HG03095 (cell line): ENCODE measurements around the gene NOC4L.
"Not testable (repeated sequence)": the region's sequence is repeated elsewhere in the genome, so short reads cannot be mapped to it uniquely, and the experiment has no call there.

Experiments used
- ATAC-seq: cut with Tn5 transposase; IDR thresholded peaks from one replicate; pipeline ENCODE4 v1.9.1; 2021; ENCODE audit warnings: moderate library complexity; ENCODE audit not compliant: unreplicated experiment

Gene NOC4L

DNA sequence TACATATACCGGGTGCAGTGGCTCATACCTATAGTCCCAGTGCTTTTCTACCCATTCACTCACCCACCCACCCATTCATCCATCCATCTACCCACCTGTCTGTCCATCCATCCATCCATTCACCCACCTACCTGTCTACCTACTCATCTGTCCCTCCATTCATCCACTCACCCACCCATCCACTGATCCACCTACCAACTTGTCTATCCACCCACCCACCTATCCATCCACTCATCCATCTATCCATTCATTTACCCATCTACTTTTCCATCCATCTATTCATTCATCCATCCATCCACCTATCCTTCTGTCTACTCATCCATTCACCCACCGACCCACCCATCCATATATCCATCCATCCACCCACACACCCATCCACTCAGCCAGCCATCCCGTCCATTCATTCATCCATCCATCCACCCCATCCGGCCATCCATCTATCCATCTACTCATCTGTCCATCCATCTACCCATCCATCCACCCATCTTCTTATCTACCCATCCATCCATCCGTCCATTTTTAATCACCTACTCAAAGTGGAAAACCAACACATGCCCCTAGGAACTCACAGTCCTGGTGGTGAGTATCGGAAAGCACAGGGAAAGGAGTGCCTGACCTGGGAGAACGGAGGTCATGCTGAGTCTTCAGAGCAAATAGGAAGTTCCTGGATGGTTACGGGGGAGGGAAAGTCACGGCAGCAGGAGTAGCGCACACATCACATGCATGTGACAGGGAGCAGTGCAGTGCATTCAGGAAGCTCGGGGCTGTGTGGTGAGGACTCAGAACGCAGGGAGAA, 20.1 kb upstream of the NOC4L start:
- ATAC-seq: no peak

DNA sequence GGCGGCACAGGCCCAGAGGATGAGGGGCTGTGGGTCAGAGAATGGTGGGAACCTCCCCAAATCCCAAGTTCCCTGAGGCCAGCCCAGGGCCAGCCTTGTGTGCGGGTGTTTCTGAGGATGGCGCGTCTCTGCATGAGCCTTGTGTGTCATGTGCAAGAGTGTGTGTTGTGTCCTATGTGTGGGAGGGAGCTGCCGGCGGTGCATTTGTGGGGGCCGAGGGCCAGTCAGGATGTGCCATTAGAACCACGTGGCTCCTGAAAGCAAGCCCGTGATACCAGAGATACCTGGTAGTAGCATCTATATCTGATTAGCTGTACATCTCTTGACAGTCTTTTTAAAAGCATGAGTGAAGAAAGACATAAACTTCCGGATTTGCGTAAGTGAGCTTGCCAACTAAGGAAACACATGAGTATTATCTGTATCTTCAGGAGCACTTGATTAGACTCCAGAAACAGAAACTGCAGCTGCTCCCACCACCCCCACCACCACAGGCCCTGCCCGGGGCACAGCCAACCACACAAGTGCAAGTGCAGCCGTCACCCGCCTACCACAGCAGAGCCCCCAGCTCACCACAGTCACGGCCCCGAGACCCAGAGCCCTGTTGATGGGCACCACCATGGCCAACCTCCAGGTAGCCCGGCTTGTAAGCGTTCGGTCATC, 19.4 kb upstream of the NOC4L start:
- ATAC-seq: no peak

DNA sequence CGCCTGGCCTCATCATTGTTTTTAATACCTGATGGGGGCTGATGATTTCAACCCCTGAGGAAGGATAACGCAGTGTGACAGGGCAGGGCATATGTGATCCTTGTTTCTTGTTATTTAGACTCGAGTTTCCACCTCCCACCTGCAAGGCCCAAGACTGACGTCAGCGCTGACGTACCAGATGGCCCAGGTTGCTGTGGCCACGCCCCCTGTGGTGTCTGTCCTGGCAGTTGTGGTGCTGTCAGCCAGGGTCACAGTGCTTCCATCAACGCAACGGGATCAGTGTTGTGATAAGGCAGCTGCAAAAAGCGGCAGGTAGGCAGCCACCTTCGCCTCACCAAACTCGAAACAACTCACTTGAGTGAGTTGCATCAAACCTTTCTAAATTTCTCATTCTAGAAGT, 18.5 kb upstream of the NOC4L start:
- no peak for ATAC-seq

DNA sequence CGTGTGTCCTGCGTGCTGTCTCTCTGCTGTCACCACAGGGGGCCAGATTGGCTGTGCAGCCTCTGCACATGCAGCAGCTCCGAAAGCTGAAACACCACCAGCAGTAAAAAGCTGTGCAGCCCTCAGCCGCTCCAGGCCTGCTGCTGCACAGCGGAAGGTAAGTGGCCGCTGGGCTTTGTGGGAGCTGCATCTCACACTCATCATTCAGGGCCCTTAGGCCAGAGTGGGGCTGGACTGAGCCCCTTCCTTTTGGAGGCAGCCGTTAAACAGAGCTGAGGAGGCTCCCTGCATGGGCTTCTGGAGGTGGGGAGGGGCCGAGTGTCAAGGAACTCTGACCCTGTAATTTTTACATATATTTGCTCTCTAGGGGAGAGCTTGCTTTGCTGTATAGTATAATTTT, 17.2 kb upstream of the NOC4L start:
- no peak for ATAC-seq

DNA sequence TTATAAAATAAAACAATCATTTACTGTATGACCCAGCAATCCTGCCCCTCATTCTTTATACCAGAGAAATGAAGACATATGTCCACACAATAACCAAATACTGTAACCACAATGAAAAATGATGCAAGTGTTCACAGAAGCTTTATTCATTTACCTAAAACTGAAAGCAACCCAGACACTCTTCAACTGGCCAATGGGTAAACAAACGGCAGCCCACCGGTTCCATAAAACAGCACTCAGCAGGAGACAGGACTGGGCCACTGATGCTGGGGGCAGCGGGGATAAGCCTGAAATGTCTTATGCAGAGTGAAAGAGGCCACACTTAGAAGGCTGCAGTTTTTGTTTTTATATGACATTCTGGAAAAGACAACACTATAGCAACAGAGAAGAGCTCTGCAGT, 15.2 kb upstream of the NOC4L start:
- ATAC-seq: no peak

DNA sequence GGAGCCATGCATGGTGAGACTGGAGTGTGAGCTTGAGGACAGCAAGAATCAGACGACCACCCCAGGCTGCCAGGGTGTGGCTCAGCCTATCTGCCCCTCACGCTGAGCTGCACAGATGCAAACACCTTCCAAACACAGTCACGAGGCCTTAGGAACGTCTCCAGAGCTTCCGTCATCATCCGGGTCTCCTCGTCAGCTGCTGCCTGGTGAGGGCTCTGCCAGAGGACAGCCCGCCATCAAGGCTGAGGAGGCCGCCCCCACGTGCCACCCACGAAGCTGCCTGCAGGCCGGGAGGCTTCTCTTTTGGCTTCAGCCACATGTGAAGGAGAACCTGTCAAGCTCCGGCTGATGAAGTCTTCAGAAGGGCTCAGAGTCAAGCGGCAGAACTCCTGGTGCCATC, 13.6 kb upstream of the NOC4L start:
- no peak for ATAC-seq

DNA sequence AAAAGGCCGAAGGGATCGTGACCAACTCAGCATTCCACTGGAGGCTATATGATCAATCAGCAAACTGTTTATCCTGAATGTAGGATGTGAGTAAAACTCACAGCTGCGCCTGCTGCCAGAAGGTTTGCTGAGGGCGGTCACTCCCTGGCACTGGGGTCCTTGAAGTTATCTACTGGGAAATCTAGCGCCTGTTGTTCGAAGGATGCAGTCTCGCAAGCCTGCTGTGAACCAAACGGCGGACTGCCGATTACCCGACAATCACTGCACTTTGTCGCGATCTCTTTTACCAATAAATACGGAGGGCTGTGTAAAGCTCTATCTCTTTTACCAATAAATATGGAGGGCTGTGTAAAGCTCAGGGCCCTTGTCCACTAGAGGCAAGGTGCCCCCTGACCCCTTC, 13.0 kb upstream of the NOC4L start:
- no peak for ATAC-seq

DNA sequence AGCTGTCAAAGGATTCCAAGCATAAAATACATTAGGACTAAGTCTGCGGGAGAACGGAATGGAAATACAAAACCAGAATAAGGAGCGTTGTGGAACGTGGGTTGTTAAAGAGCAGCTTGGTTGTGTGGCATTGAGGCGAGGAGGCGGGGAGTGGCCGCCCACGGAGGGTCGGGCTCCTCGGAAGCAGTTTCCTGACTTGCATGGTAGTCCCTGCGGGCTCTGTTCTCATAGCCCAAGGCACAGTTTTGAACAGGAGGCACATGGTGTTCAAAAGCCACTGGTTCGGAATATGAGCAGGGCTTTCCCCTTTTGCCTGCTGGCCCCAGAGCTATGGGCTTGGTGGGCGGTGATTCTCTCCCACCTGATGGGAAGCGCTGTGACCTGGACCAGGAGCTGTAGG, 12.3 kb upstream of the NOC4L start:
- ATAC-seq: no peak

DNA sequence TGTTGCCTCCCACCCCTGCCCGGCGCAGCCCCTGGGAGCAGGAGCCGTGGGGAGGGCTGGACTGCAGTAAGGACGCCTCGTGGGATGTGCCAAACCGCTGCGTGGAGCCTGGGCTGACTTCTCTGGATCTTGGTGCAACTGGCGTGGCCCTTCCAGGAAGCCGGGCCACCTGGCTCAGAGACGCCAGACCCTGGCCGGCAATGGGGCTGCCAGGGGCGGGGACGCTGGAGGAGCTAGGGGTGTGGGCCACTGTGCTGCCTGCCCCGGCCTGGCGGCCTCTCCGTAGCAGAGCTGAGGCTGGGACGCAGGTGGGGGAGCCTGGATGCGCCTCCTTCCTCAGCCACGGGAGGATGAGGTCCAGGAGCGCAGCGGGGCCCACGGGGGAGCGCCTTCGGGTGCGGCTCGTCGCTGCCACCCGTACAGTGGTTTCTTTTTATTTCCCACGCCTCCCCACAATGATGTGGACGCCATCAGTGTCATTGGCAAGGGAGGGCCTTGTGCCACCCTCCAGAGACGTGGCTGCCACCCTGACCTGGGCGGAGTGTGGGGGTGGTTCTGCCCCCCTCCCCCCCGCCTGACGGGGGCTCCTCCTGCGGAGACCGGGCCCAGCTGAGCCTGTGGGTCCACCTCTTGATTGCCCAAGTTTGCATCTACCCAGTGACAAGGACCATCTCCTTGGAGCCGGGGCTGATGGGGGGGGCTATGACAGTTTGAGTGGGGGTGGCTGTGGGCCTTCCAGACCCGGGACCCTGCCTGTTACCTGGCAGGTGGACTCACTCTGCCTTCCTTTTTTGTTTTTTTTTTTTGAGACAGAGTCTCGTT, 11.4 kb upstream of the NOC4L start:
- no peak for ATAC-seq

DNA sequence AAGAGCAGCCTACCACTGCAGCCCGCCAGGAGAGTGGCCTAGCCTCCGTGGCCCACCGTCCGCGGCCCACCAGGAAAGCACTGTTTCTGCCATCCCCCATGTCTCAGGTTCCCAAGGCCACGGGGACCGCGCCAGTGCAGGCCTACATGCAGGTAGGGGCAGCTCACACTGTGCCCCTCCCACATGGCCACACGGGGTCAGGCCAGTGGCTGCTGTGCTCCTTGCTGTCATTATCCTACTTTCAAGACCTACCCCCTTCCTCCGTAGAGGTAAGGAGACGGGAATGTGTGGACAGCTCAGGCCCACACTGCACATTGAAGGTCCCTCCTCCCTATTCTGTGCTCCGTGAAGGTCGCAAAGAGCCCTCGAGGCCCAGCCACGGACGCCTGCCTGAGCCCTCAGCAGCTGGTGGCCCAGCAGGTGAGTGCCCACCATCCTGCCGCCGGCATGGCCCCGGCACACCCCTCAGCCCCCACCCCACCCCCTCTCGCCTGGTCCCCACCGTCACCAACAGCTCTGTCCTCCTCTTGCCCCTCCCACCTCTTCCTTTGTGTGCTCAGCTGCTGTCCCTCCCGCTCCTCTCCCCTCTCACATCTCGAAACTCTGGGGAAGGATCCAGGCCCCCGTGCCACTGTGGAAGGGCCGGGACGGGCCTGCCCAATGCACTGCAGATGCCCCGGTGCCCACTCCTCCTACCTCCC, 10.2 kb upstream of the NOC4L start:
- no peak for ATAC-seq

DNA sequence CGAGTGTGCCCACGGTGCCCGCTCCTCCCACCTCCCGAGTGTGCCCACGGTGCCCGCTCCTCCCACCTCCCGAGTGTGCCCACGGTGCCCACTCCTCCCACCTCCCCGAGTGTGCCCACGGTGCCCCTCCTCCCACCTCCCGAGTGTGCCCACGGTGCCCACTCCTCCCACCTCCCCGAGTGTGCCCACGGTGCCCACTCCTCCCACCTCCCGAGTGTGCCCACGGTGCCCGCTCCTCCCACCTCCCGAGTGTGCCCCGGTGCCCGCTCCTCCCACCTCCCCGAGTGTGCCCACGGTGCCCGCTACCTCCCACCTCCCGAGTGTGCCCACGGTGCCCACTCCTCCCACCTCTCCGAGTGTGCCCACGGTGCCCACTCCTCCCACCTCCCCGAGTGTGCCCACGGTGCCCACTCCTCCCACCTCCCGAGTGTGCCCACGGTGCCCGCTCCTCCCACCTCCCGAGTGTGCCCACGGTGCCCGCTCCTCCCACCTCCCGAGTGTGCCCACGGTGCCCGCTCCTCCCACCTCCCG, 9.5 kb upstream of the NOC4L start:
- ATAC-seq: not testable (repeated sequence)

DNA sequence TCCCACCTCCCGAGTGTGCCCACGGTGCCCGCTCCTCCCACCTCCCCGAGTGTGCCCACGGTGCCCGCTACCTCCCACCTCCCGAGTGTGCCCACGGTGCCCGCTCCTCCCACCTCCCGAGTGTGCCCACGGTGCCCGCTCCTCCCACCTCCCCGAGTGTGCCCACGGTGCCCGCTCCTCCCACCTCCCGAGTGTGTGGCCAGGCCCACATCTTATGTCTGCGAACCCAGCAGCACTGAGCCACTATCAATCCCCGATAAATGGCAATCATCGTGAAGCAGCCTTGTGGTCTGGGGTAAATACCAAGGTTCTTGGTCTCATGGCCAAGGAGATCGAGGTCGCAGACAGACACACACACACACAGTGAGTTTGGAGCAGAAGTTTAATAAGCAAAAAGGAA, 8.0 kb upstream of the NOC4L start:
- not testable (repeated sequence) for ATAC-seq

DNA sequence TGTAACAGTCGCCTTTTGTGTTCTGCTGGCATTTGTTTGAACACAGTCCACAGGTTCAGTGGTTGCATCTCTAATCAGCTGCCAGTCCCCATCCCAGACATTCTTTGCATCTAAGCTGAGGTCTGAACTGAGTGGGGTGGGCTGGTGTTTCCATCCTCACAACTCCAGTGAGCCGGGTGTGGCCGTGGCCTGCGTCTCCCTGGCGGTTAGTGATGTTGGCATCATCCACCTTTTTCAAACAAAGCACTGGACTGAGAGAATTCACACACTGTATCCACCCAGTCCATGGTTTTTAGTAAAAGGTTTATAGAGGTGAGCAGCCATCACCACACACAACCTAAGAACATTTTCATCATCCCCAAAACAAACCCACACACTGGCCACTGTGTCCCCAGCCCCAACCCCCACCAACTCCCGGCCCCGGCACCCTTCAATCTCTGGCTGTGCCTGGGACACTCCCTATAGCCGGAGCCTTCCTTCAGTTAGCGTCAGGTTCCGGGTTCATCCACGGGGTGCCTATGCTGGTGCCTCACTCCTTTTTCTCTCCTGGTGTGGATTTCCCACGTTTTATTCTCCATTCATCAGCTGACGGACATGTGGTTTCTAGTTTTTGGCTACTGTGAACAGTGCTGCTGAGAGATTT, 6.7 kb upstream of the NOC4L start:
- ATAC-seq: no peak

DNA sequence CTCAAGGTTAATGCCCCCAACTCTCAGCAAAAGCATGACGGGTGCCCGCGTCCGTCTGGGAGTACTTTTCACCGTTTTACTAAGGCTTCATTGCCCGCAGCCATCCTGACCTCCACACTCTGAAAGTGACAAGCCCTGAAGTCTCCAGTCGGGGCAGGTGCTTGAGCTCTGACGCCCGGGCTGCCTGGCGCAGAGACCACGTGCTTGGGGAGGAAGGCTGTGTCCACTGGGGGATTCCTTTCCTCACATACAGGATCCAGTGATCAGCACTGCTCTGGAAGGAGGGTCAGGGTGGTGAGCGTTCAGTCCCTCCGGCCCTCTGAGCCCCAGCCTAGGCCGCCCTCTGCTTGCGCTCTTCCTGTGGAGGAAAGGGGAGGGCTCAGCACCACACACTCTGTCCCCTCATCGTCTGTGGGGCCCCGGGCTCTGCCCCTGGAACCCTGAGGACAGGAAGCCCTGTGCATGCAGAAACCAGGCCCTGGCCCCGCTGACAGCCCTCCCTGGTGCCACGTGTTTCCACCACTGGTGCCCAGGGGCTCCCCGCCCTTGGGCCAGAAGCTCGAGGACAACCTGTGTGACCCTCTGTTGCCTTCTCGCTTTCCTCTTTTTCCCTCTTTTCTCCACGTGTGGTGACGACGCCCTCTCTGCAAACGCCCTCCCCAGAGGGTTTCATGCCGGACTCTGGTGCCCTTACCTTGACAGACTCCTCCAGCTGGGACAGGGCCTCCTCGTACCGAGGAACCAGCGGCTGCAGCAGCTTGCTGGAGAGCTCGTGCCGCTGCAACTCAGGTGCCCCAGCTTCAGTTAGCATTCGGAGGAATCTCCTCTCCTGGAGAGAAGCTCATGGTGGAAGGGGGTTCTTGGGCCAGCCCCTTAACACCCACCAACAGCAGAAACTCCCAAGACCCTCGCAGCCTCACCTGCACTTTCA, 5.1 kb upstream of the NOC4L start:
- ATAC-seq: no peak

DNA sequence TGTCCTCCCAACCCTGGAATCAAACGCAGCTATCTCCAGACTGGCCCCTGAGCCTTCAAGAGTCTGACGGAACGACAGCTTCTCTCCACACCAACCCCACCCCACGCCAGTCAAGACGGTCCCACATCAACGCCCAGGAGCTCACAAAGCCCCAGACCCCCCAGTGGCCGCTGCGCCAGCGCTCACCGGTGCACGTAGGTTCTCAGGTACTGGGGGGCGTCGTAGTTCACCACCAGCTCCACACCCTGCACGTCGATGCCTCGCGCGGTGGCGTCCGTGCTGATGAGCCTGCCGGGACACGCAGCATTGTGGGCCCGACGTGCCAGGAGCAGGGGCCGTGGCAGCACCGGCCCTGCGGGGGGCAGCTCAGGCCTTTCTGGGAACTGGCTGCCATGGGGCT, 4.3 kb upstream of the NOC4L start:
- ATAC-seq: no peak

DNA sequence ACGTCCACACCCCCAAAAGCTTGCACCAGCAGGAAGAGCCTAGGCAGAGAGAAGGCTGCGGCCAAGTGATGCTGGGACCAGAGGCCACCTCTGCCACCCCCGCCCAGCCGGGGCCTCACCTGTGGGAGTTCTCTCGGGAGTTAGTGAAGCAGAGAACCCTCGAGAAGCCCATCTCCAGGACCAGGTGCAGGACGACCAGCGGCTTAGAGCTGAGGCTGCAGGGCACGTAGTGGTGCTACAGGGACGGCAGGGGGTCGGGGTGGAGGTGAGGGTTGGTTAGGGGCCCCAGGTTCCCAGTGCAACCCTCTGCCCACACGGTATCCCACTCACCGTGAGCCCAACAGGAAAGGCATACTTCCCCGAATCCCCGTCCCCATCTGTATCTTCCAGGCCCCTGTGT, 3.8 kb upstream of the NOC4L start:
- no peak for ATAC-seq

DNA sequence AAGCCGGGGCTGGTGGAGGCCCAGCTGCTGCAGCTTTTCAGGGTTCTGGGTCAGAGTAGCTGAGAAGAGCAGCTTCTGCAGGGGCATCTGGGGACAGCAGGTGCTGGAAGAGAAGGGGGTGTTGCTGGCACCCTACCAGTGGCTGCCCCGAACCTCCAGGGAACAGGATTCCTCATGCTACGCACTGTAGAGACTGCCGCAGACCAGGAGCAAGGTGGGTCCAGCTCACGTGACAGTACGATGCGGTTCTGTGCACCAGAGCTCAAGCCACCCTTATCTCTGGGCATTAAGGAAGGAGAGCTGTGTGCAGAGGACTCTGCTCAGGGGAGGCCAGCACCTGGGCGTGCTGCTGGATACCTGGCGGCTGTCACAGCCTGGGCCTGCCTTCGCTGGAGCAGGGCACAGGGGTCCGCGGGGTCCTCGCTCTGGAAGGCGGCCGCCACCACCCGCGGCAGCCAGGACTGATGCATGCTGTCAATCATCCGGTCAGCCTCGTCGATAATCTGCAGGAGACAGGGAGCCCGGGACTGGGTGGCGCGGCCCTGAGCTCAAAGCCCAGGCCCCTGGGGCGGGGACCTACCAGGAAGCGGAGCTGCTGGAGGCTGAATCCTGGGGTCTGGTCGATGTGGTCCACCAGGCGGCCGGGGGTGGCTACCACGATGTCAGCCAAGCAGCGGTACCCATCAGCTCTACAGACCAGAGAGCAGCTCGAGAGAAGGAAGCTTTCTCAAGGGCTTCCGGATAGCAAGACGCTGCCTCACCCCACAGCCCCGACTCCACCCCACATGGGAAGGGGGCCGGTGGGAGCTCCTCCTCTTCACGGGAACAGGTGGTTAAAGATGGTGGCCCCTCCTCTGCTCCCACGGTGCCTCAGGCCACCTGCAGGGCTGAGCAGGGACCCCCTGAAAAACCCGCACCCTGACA, 3.1 kb upstream of the NOC4L start:
- ATAC-seq: no peak

DNA sequence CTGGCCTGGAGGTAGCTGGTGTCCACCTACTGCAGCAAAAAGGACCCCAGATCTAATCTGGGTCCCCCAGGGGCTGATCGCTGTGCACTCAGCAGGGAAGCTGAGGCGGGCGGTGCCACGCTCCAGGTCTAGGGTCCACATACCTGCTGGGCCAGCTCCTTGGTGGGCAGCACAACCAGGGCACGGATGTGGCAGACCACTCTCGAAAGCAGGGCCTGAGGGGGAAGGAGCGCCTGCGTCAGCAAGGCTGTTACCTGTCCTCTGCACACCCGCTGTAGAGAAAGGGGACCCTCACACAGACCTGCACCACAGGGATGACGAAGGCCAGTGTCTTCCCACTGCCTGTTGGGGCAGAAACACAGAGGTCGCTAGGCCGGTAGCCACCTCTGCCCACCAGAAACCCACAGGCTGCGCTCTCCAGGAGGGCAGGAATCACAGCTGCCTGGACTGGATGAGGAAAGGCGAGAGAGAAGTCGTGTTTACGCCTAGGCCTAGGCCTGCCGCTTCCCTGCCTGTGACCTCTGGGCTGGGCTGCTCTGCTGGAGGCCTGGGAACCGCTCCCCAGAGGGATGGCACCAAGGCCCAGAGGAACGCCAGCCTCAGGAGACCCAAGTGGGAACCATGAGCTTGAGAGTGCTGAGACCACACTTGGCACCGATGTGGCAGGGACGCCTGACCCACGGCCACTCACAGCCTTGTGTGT, 2.1 kb upstream of the NOC4L start:
- ATAC-seq: no peak
